ENCODE results near the gene RHO. TPM values are rescaled to one million over a fixed set of nuclear protein-coding genes. Genes with fewer than 3 reads are reported as not detected.

Gene RHO
- total RNA-seq, result not detected

DNA sequence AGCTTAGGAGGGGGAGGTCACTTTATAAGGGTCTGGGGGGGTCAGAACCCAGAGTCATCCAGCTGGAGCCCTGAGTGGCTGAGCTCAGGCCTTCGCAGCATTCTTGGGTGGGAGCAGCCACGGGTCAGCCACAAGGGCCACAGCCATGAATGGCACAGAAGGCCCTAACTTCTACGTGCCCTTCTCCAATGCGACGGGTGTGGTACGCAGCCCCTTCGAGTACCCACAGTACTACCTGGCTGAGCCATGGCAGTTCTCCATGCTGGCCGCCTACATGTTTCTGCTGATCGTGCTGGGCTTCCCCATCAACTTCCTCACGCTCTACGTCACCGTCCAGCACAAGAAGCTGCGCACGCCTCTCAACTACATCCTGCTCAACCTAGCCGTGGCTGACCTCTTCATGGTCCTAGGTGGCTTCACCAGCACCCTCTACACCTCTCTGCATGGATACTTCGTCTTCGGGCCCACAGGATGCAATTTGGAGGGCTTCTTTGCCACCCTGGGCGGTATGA lies at the start of gene RHO:
Gene RHO, plus strand, starts transcription at position 51 of the 512 bp plus-strand sequence. Its CDS starts 95 bp downstream, at position 146.

DNA sequence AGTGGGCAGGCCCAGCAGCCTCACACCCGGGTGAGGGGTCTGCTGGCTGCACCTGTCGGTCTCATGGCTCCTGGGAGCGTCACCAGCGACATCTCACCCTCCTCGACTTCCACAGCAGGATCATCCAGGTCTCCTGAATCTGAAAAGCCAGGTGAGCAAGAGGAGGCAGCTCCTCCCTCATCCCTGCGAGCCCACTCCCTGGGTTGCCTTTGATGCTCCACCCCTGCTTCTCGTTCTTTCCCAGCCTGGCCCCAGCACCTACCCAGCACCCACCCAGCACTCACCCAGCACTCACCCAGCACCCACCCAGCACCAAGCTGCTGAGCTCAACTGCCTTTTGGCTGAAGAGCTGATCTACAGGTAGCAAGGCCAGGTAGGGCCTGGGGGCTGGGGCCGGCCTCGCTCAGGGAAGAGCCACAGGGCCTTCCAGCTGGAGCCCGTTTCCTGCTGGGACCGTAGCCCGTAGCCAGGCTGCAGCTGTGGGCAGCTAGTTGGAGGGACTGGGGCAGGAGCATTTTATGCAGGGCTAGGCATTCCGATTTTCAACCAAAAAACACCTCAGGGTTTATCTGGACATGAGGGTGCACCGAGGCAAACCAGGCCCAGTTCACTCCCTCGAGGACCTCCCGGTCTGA lies 14.8 kb downstream of the RHO start, which contains the start of gene H1-8:
Gene H1-8, plus strand, starts transcription at position 20 of the 635 bp plus-strand sequence. Its CDS starts 44 bp downstream, at position 64.

Other genes with a start within 250 kb of the RHO start
- 10 to 100 TPM; 53.1 to 56.7 TPM for gene HMCES, start 249.8 kb upstream of the RHO start, total RNA-seq
- gene EFCAB12, start 100.0 kb upstream of the RHO start, total RNA-seq, result under 1 TPM; 0.55 to 0.68 TPM
- gene MBD4, start 88.7 kb upstream of the RHO start, total RNA-seq, result 10 to 100 TPM; 41.2 to 42.0 TPM
- 10 to 100 TPM; 17.4 to 18.0 TPM for gene IFT122, start 88.4 kb upstream of the RHO start, total RNA-seq
- not detected for gene H1-8, start 14.5 kb downstream of the RHO start, total RNA-seq
- gene PLXND1, start 78.0 kb downstream of the RHO start, total RNA-seq, result 1 to 10 TPM; 1.4 to 1.8 TPM

Measured in activated naive CD4-positive, alpha-beta T cell treated with anti-CD3 and anti-CD28 coated beads, Interleukin-2, amount 10 ng/mL, durations not matched to agents 5 hours and 36 hours (primary cell).